Vagina (tissue), 2 donors: ENCODE measurements around the gene RTP5. TPM values are rescaled to one million over a fixed set of nuclear protein-coding genes. Genes with fewer than 3 reads are reported as not detected.

Experiments
- DNase-seq, 2 donors: peaks; one replicate each; pipeline ENCODE4 v3.0.0-alpha.2; 2017; ENCODE audit errors: extremely low spot score in 2 of 2
- H3K27ac ChIP-seq: fragments of 200-600 bp; sonication (generic); one replicate; pipeline ENCODE4 v1.5.1; 2019
- H3K27me3 ChIP-seq: fragments of 200-600 bp; sonication (generic); one replicate; pipeline ENCODE4 v1.5.1; 2019
- H3K36me3 ChIP-seq, 2 donors: fragments of 200-600 bp; sonication (generic); one replicate each; pipeline ENCODE4 v1.5.1; 2017 to 2019
- H3K4me1 ChIP-seq: fragments of 200-600 bp; sonication (generic); one replicate; pipeline ENCODE4 v1.5.1; 2019
- H3K4me3 ChIP-seq, 2 donors: fragments of 200-600 bp; sonication (generic); 1 replicate in 1 of 2; 2 replicates in 1 of 2; pipeline ENCODE4 v1.5.1; 2016 to 2019
- H3K9me3 ChIP-seq: fragments of 200-600 bp; sonication (generic); one replicate; pipeline ENCODE4 v1.5.1; 2019
- CTCF ChIP-seq, 3 experiments: fragments of 450-650 bp in 2 of 3; fragments of 200-600 bp in 1 of 3; sonication (generic) in 1 of 3; IDR thresholded peaks; one replicate each; pipeline ENCODE4 v1.5.1; 2017 to 2019; ENCODE audit warnings: antibody characterized with exemption in 3 of 3, mild to moderate bottlenecking in 2 of 3, moderate library complexity in 2 of 3
- POLR2A ChIP-seq, 2 donors: fragments of 450-650 bp; IDR thresholded peaks; one replicate each; pipeline ENCODE4 v1.6.1; 2017; ENCODE audit warnings: antibody characterized with exemption in 2 of 2, mild to moderate bottlenecking in 2 of 2, moderate library complexity in 2 of 2
- POLR2AphosphoS5 ChIP-seq, 2 donors: sonication (generic); formaldehyde crosslinking; IDR thresholded peaks; one replicate each; pipeline ENCODE4 v1.9.0; 2017; ENCODE audit warnings: antibody characterized with exemption in 2 of 2, mild to moderate bottlenecking in 2 of 2, low read depth in 1 of 2; ENCODE audit not compliant: insufficient read depth in 1 of 2
- intact Hi-C: fragments of 100-400 bp; cut with DNase I; formaldehyde crosslinking; loops from one replicate; pipeline ENCODE4 v1.15.1; 2023
- total RNA-seq: library from RNA; depleted of rRNA; stranded (reverse); fragments of >200 nt; gene quantifications from one replicate; pipeline ENCODE4 v1.2.3, GENCODE V29; 2016

The RTP5 gene
- total RNA-seq, 1 donor from 2014 or later = not detected

- no peaks in the 10 kb centered on the region for H3K9me3 ChIP-seq
- DNase-seq = no peak
- no peaks in the 10 kb centered on the region for H3K27me3 ChIP-seq
- intact Hi-C loops = no loop called here
- TF ChIP-seq POLR2AphosphoS5 (IDR thresholded peaks at IDR 0.05; ENCODE audit: insufficient read depth in 1 of 2, low read depth in 1 of 2) (no peak), CTCF (IDR thresholded peaks at IDR 0.05) (no peak), POLR2A (IDR thresholded peaks at IDR 0.05) (no peak)
- H3K27ac ChIP-seq = no peak overlapping the region
- no peaks in the 10 kb centered on the region for H3K36me3 ChIP-seq
- H3K4me1 ChIP-seq = no peaks in the 10 kb centered on the region
- no peak overlapping the region for H3K4me3 ChIP-seq
Measured at GRCh38 chr2:241908686-241909420, 39.3 kb downstream of the RTP5 start.

- H3K27ac ChIP-seq = no peak overlapping the region
- no peaks in the 10 kb centered on the region for H3K4me1 ChIP-seq
- intact Hi-C loops = no loop called here
- H3K27me3 ChIP-seq = no peaks in the 10 kb centered on the region
- H3K4me3 ChIP-seq = no peak overlapping the region
- no peaks in the 10 kb centered on the region for H3K36me3 ChIP-seq
- DNase-seq = no peak
- H3K9me3 ChIP-seq = no peaks in the 10 kb centered on the region
- TF ChIP-seq CTCF (IDR thresholded peaks at IDR 0.05) (no peak), POLR2AphosphoS5 (IDR thresholded peaks at IDR 0.05; ENCODE audit: insufficient read depth in 1 of 2, low read depth in 1 of 2) (no peak), POLR2A (IDR thresholded peaks at IDR 0.05) (no peak)
Measured at GRCh38 chr2:241909769-241910168, 40.2 kb downstream of the RTP5 start.

- Histone ChIP-seq H3K4me3 (no peak overlapping the region), H3K36me3 (no peaks in the 10 kb centered on the region), H3K9me3 (no peaks in the 10 kb centered on the region), H3K27ac (no peak overlapping the region), H3K27me3 (no peaks in the 10 kb centered on the region), H3K4me1 (no peaks in the 10 kb centered on the region)
- no peak for DNase-seq
- intact Hi-C loops = no loop called here
- TF ChIP-seq CTCF (IDR thresholded peaks at IDR 0.05) (no peak), POLR2A (IDR thresholded peaks at IDR 0.05) (no peak), POLR2AphosphoS5 (IDR thresholded peaks at IDR 0.05; ENCODE audit: insufficient read depth in 1 of 2, low read depth in 1 of 2) (no peak)
Measured at GRCh38 chr2:241910604-241911520, 41.3 kb downstream of the RTP5 start.

GRCh38 chr2:241911551-241911950, 42.0 kb downstream of the RTP5 start:
- Histone ChIP-seq H3K36me3 (no peaks in the 10 kb centered on the region), H3K9me3 (no peaks in the 10 kb centered on the region), H3K27me3 (no peaks in the 10 kb centered on the region), H3K4me1 (no peaks in the 10 kb centered on the region), H3K27ac (no peak overlapping the region), H3K4me3 (no peak overlapping the region)
- intact Hi-C loops = no loop called here
- TF ChIP-seq POLR2A (IDR thresholded peaks at IDR 0.05) (no peak), CTCF (IDR thresholded peaks at IDR 0.05) (no peak), POLR2AphosphoS5 (IDR thresholded peaks at IDR 0.05; ENCODE audit: insufficient read depth in 1 of 2, low read depth in 1 of 2) (no peak)
- DNase-seq = no peak
